Neural cell (in vitro differentiated cells): ENCODE measurements around the gene TBC1D14. TPM values are rescaled to one million over a fixed set of nuclear protein-coding genes. Genes with fewer than 3 reads are reported as not detected.

ENCODE experiments used
- H2AFZ ChIP-seq: fragments of 200-600, 300-800 bp; sonication (generic), shearing (Covaris generic); 2 replicates; pipeline ENCODE4 v1.6.0; 2014; ENCODE audit warnings: low read depth, mild to moderate bottlenecking, antibody characterized with exemption, low read length, moderate library complexity
- H3F3A ChIP-seq: fragments of 200-600 bp; shearing (Covaris generic); 2 replicates; pipeline ENCODE4 v1.6.1; 2016; ENCODE audit warnings: mild to moderate bottlenecking, moderate library complexity, mixed read lengths, antibody characterized with exemption, low read length; ENCODE audit not compliant: insufficient read depth, poor library complexity, severe bottlenecking
- H3K27ac ChIP-seq: fragments of 200-600, 300-800 bp; sonication (generic), shearing (Covaris generic); 2 replicates; pipeline ENCODE4 v1.5.1; 2014; ENCODE audit warnings: mild to moderate bottlenecking, low read length, moderate library complexity
- H3K27me3 ChIP-seq: fragments of 300-800, 200-600 bp; sonication (generic), shearing (Covaris generic); 2 replicates; pipeline ENCODE4 v1.6.0; 2014; ENCODE audit warnings: mild to moderate bottlenecking, low read depth, low read length, moderate library complexity; ENCODE audit not compliant: insufficient read depth
- H3K36me3 ChIP-seq: fragments of 300-800, 200-600 bp; sonication (generic), shearing (Covaris generic); 2 replicates; pipeline ENCODE4 v1.5.1; 2014; ENCODE audit warnings: mild to moderate bottlenecking, antibody characterized with exemption, low read length, moderate library complexity; ENCODE audit not compliant: insufficient read depth
- H3K4me2 ChIP-seq: fragments of 300-800, 200-600 bp; sonication (generic), shearing (Covaris generic); 2 replicates; pipeline ENCODE4 v1.6.0; 2014; ENCODE audit warnings: mild to moderate bottlenecking, low read length
- H3K4me3 ChIP-seq: fragments of 300-800, 200-600 bp; sonication (generic), shearing (Covaris generic); 2 replicates; pipeline ENCODE4 v1.5.1; 2014; ENCODE audit warnings: mild to moderate bottlenecking, low read length, moderate library complexity
- H3K79me2 ChIP-seq: fragments of 200-600 bp; shearing (Covaris generic); replicated peaks from 2 replicates; pipeline ENCODE4 v1.6.0; 2014; ENCODE audit warnings: mild to moderate bottlenecking, low read length, moderate library complexity; ENCODE audit not compliant: insufficient read depth
- H3K9ac ChIP-seq: fragments of 300-800, 200-600 bp; sonication (generic), shearing (Covaris generic); 2 replicates; pipeline ENCODE4 v1.6.1; 2016; ENCODE audit warnings: mild to moderate bottlenecking, low read length, mixed read lengths
- H3K9me2 ChIP-seq: fragments of 200-600 bp; shearing (Covaris generic); 2 replicates; pipeline ENCODE4 v1.6.1; 2016; ENCODE audit warnings: mild to moderate bottlenecking, low read length, mixed read lengths; ENCODE audit not compliant: insufficient read depth
- H3K9me3 ChIP-seq: fragments of 200-600, 300-800 bp; sonication (generic), shearing (Covaris generic); 2 replicates; pipeline ENCODE4 v1.6.1; 2016; ENCODE audit warnings: mild to moderate bottlenecking, mixed run types, low read length, moderate library complexity, mixed read lengths
- H4K20me1 ChIP-seq: fragments of 200-600 bp; shearing (Covaris generic); 2 replicates; pipeline ENCODE4 v1.6.1; 2016; ENCODE audit warnings: mild to moderate bottlenecking, mixed run types; ENCODE audit not compliant: insufficient read depth
- EP300 ChIP-seq: fragments of 450-650 bp; conservative IDR thresholded peaks from 2 replicates; pipeline ENCODE4 v1.6.1; 2014; ENCODE audit warnings: antibody characterized with exemption, mild to moderate bottlenecking, moderate library complexity; ENCODE audit not compliant: poor library complexity, severe bottlenecking
- EZH2 ChIP-seq: fragments of 200-600, 300-800 bp; shearing (Covaris generic), sonication (generic); IDR thresholded peaks from 2 replicates; pipeline ENCODE4 v1.6.1; 2014; ENCODE audit warnings: antibody characterized with exemption, low read length, borderline replicate concordance, mild to moderate bottlenecking; ENCODE audit not compliant: insufficient read depth, poor library complexity, severe bottlenecking
- MXI1 ChIP-seq: fragments of 450-650 bp; conservative IDR thresholded peaks from 2 replicates; pipeline ENCODE4 v1.6.1; 2014; ENCODE audit warnings: antibody characterized with exemption, mild to moderate bottlenecking; ENCODE audit not compliant: poor library complexity, severe bottlenecking
- POLR2AphosphoS5 ChIP-seq: IDR thresholded peaks from 2 replicates; pipeline ENCODE4 v1.6.1; 2012
- RAD21 ChIP-seq: fragments of 450-650 bp; conservative IDR thresholded peaks from 2 replicates; pipeline ENCODE4 v1.6.1; 2014; ENCODE audit warnings: antibody characterized with exemption, mild to moderate bottlenecking, moderate library complexity
- SMC3 ChIP-seq: fragments of 450-650 bp; conservative IDR thresholded peaks from 2 replicates; pipeline ENCODE4 v1.6.1; 2014; ENCODE audit warnings: antibody characterized with exemption, mild to moderate bottlenecking, moderate library complexity; ENCODE audit not compliant: poor library complexity
- TAF1 ChIP-seq: IDR thresholded peaks from 2 replicates; pipeline ENCODE4 v1.6.1; 2012; ENCODE audit warnings: low read depth
- polyA plus RNA-seq: library from polyadenylated mRNA; depleted of rRNA; stranded (reverse); fragments of >200 nt; gene quantifications from 2 replicates; pipeline ENCODE4 v1.2.3, GENCODE V29; 2014
- TF ChIP-seq, protein P1 (sequence below): IDR thresholded peaks from 2 replicates; pipeline ENCODE4 v1.6.1; 2012; ENCODE audit warnings: borderline replicate concordance
- TF ChIP-seq, protein P2 (sequence below): fragments of 450-650 bp; IDR thresholded peaks from 2 replicates; pipeline ENCODE4 v1.5.1; 2014; ENCODE audit warnings: antibody characterized with exemption, mild to moderate bottlenecking, moderate library complexity; ENCODE audit not compliant: poor library complexity, severe bottlenecking

TBC1D14 gene
- polyA plus RNA-seq, 1 donor from 2014 or later = 125 TPM

GRCh38 chr4:6926681-6927478, 17.3 kb downstream of the TBC1D14 start:
- no peaks in the 10 kb centered on the region for H3K27me3 ChIP-seq
- no peak overlapping the region for H3K4me2 ChIP-seq
- no peaks in the 10 kb centered on the region for H4K20me1 ChIP-seq
- no peak overlapping the region for H3K27ac ChIP-seq
- no peak overlapping the region for H3K4me3 ChIP-seq
- no peak for TF ChIP-seq SMC3
- no peak for TF ChIP-seq TAF1
- no peak for TF ChIP-seq EZH2
- no peak for TF ChIP-seq EP300
- TF ChIP-seq RAD21 = no peak
- no peak for TF ChIP-seq MXI1
- TF ChIP-seq, protein P1, sequence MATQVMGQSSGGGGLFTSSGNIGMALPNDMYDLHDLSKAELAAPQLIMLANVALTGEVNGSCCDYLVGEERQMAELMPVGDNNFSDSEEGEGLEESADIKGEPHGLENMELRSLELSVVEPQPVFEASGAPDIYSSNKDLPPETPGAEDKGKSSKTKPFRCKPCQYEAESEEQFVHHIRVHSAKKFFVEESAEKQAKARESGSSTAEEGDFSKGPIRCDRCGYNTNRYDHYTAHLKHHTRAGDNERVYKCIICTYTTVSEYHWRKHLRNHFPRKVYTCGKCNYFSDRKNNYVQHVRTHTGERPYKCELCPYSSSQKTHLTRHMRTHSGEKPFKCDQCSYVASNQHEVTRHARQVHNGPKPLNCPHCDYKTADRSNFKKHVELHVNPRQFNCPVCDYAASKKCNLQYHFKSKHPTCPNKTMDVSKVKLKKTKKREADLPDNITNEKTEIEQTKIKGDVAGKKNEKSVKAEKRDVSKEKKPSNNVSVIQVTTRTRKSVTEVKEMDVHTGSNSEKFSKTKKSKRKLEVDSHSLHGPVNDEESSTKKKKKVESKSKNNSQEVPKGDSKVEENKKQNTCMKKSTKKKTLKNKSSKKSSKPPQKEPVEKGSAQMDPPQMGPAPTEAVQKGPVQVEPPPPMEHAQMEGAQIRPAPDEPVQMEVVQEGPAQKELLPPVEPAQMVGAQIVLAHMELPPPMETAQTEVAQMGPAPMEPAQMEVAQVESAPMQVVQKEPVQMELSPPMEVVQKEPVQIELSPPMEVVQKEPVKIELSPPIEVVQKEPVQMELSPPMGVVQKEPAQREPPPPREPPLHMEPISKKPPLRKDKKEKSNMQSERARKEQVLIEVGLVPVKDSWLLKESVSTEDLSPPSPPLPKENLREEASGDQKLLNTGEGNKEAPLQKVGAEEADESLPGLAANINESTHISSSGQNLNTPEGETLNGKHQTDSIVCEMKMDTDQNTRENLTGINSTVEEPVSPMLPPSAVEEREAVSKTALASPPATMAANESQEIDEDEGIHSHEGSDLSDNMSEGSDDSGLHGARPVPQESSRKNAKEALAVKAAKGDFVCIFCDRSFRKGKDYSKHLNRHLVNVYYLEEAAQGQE = no peak
- TF ChIP-seq, protein P2, sequence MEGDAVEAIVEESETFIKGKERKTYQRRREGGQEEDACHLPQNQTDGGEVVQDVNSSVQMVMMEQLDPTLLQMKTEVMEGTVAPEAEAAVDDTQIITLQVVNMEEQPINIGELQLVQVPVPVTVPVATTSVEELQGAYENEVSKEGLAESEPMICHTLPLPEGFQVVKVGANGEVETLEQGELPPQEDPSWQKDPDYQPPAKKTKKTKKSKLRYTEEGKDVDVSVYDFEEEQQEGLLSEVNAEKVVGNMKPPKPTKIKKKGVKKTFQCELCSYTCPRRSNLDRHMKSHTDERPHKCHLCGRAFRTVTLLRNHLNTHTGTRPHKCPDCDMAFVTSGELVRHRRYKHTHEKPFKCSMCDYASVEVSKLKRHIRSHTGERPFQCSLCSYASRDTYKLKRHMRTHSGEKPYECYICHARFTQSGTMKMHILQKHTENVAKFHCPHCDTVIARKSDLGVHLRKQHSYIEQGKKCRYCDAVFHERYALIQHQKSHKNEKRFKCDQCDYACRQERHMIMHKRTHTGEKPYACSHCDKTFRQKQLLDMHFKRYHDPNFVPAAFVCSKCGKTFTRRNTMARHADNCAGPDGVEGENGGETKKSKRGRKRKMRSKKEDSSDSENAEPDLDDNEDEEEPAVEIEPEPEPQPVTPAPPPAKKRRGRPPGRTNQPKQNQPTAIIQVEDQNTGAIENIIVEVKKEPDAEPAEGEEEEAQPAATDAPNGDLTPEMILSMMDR = no peak
- TF ChIP-seq POLR2AphosphoS5 = no peak
- no peaks in the 10 kb centered on the region for H3F3A ChIP-seq
- H3K9ac ChIP-seq = no peak overlapping the region
- H3K36me3 ChIP-seq = no peaks in the 10 kb centered on the region
- H3K9me2 ChIP-seq = no peaks in the 10 kb centered on the region
- H3K9me3 ChIP-seq = no peaks in the 10 kb centered on the region
- H2AFZ ChIP-seq = no peak overlapping the region
- H3K79me2 ChIP-seq = no peaks in the 10 kb centered on the region

- Histone ChIP-seq H3K36me3 (no peaks in the 10 kb centered on the region), H3K9me2 (no peaks in the 10 kb centered on the region), H2AFZ (no peak overlapping the region), H3K4me2 (no peak overlapping the region), H3K27me3 (no peaks in the 10 kb centered on the region), H3F3A (no peaks in the 10 kb centered on the region), H3K9me3 (no peaks in the 10 kb centered on the region), H4K20me1 (no peaks in the 10 kb centered on the region), H3K4me3 (no peak overlapping the region), H3K79me2 (no peaks in the 10 kb centered on the region), H3K27ac (no peak overlapping the region), H3K9ac (no peak overlapping the region)
- TF ChIP-seq, protein P2 = no peak
- TF ChIP-seq EZH2 (no peak), SMC3 (no peak), POLR2AphosphoS5 (no peak), RAD21 (no peak), TAF1 (no peak), EP300 (no peak), MXI1 (no peak)
- TF ChIP-seq, protein P1 = no peak
Measured at GRCh38 chr4:6928081-6928480, 18.5 kb downstream of the TBC1D14 start.
